Measurements from ENCODE around the gene ARID1A.

- TF ChIP-seq POLR2A (IDR thresholded peaks at IDR 0.05; ENCODE audit: low read length) (no peak), GATA1 (IDR thresholded peaks at IDR 0.05; ENCODE audit: low read depth, low read length) (no peak)
Observed at GRCh38 chr1:26799479-26800142, 103.8 kb downstream of the ARID1A start.
